OCI-LY7 (cell line): Measurements from ENCODE around the gene GLTP. TPM values are rescaled to one million over a fixed set of nuclear protein-coding genes. Genes with fewer than 3 reads are reported as not detected.

Experiments
- BruUV-seq: library from RNA; stranded (reverse); fragments of 400-500 nt; replicated peaks from 2 replicates; lab custom pipeline; 2021; lab: Mats Ljungman, UMichigan
- CTCF ChIA-PET: fragments of 300-600 bp; sonication (Branson Sonifier 250); formaldehyde crosslinking; loops from one replicate; lab custom pipeline; 2022; ENCODE audit warnings: antibody characterized with exemption; ENCODE audit not compliant: unreplicated experiment; lab: Charles Lee
- POLR2A ChIA-PET: fragments of 300-600 bp; sonication (Branson Sonifier 250); formaldehyde crosslinking; loops from one replicate; lab custom pipeline; 2022; ENCODE audit warnings: antibody characterized with exemption; lab: Charles Lee
- DNase-seq: peaks from one replicate; pipeline ENCODE4 v3.0.0-alpha.2; 2015; ENCODE audit warnings: low spot score
- H2AFZ ChIP-seq: fragments of 200-600 bp; sonication (generic), shearing (Covaris generic); 2 replicates; pipeline ENCODE4 v1.6.1; 2014; ENCODE audit warnings: mild to moderate bottlenecking, antibody characterized with exemption, low read length, moderate library complexity
- H3K27ac ChIP-seq: fragments of 200-600 bp; sonication (generic); 2 replicates; pipeline ENCODE4 v1.5.1; 2014; ENCODE audit warnings: mixed run types, low read depth, mild to moderate bottlenecking, moderate library complexity, low read length, inconsistent platforms; ENCODE audit not compliant: poor library complexity, severe bottlenecking
- H3K36me3 ChIP-seq: fragments of 200-600 bp; sonication (generic); 2 replicates; pipeline ENCODE4 v1.6.1; 2014; ENCODE audit warnings: mild to moderate bottlenecking, antibody characterized with exemption, low read length, moderate library complexity, mixed read lengths; ENCODE audit not compliant: insufficient read depth
- H3K4me1 ChIP-seq: fragments of 200-600 bp; sonication (generic); 2 replicates; pipeline ENCODE4 v1.5.1; 2014; ENCODE audit warnings: mild to moderate bottlenecking, low read length; ENCODE audit not compliant: insufficient read depth, poor library complexity, severe bottlenecking
- H3K4me2 ChIP-seq: fragments of 200-600 bp; sonication (generic); 2 replicates; pipeline ENCODE4 v1.6.1; 2014; ENCODE audit warnings: mild to moderate bottlenecking, low read length
- H3K4me3 ChIP-seq: fragments of 200-600 bp; sonication (generic); 2 replicates; pipeline ENCODE4 v1.5.1; 2014; ENCODE audit warnings: mild to moderate bottlenecking, low read depth, low read length; ENCODE audit not compliant: poor library complexity, severe bottlenecking
- H3K79me2 ChIP-seq: fragments of 200-600 bp; sonication (generic); 2 replicates; pipeline ENCODE4 v1.6.1; 2016; ENCODE audit warnings: low read depth, mild to moderate bottlenecking, low read length, moderate library complexity, mixed read lengths; ENCODE audit not compliant: insufficient read depth
- H3K9me2 ChIP-seq: fragments of 200-600 bp; sonication (generic); 2 replicates; pipeline ENCODE4 v1.6.1; 2016; ENCODE audit warnings: mild to moderate bottlenecking, low read length, mixed read lengths; ENCODE audit not compliant: insufficient read depth
- H3K9me3 ChIP-seq: fragments of 200-600 bp; sonication (generic); 2 replicates; pipeline ENCODE4 v1.6.1; 2014; ENCODE audit warnings: mild to moderate bottlenecking, mixed run types, low read length, mixed read lengths
- H4K20me1 ChIP-seq: fragments of 200-600 bp; sonication (generic); 2 replicates; pipeline ENCODE4 v1.6.1; 2014; ENCODE audit warnings: mild to moderate bottlenecking, antibody characterized with exemption, low read length, moderate library complexity, mixed read lengths; ENCODE audit not compliant: insufficient read depth
- EZH2phosphoT487 ChIP-seq: fragments of 200-600 bp; sonication (generic); IDR thresholded peaks from 2 replicates; pipeline ENCODE4 v1.6.1; 2018; ENCODE audit warnings: low read depth, borderline replicate concordance, mild to moderate bottlenecking, mixed run types, antibody characterized with exemption, low read length, moderate library complexity, mixed read lengths
- intact Hi-C: fragments of 100-400 bp; cut with micrococcal nuclease; formaldehyde crosslinking; loops from one replicate; pipeline ENCODE4 v1.10.0; 2022; ENCODE audit not compliant: unreplicated experiment
- total RNA-seq, 2 experiments: library from RNA; depleted of rRNA in 1 of 2; stranded (reverse); fragments of >200 nt in 1 of 2; shearing (Covaris generic) in 1 of 2; gene quantifications; 2 replicates each; pipeline ENCODE4 v1.2.3, GENCODE V29; 2014 to 2022
- TF ChIP-seq, protein P1 (sequence below): fragments of 200-600 bp; sonication (generic); conservative IDR thresholded peaks from 2 replicates; pipeline ENCODE4 v1.5.1; 2014; ENCODE audit warnings: mild to moderate bottlenecking, antibody characterized with exemption, low read length, moderate library complexity, mixed read lengths

Gene GLTP
- total RNA-seq, 2 experiments from 2014 or later, result 24.0 to 27.3 TPM

DNA sequence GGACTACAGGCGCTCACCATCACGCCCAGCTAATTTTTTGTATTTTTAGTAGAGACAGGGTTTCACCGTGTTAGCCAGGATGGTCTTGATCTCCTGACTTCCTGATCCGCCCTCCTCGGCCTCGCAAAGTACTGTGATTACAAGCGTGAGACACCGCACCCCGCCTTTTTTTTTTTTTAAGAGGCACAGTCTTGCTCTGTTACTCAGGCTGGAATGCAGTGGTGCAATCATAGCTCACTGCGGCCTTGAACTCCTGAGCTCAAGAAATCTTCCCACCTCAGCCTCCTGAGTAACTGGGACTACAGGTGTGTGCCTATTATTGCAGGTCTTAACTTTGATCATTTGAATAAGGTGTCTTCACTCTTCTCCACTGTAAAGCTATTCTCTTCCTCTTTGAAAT is 5.3 kb upstream of the GLTP start:
- Histone ChIP-seq H3K36me3 (no peaks in the 10 kb centered on the region), H3K79me2 (no peaks in the 10 kb centered on the region), H4K20me1 (no peaks in the 10 kb centered on the region), H3K4me1 (peaks cover 33% of the 10 kb centered on the region), H3K9me2 (no peaks in the 10 kb centered on the region), H3K9me3 (no peaks in the 10 kb centered on the region), H3K4me3 (no peak overlapping the region), H2AFZ (no peak overlapping the region), H3K4me2 (no peak overlapping the region), H3K27ac (no peak overlapping the region)
- no TSS peak for BruUV-seq
- TF ChIP-seq, protein P1, sequence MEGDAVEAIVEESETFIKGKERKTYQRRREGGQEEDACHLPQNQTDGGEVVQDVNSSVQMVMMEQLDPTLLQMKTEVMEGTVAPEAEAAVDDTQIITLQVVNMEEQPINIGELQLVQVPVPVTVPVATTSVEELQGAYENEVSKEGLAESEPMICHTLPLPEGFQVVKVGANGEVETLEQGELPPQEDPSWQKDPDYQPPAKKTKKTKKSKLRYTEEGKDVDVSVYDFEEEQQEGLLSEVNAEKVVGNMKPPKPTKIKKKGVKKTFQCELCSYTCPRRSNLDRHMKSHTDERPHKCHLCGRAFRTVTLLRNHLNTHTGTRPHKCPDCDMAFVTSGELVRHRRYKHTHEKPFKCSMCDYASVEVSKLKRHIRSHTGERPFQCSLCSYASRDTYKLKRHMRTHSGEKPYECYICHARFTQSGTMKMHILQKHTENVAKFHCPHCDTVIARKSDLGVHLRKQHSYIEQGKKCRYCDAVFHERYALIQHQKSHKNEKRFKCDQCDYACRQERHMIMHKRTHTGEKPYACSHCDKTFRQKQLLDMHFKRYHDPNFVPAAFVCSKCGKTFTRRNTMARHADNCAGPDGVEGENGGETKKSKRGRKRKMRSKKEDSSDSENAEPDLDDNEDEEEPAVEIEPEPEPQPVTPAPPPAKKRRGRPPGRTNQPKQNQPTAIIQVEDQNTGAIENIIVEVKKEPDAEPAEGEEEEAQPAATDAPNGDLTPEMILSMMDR, result no peak
- no peak for TF ChIP-seq EZH2phosphoT487
- intact Hi-C loops, result no loop called here
- POLR2A ChIA-PET, result no interaction called here
- no peak for DNase-seq
- CTCF ChIA-PET, result no interaction called here

DNA sequence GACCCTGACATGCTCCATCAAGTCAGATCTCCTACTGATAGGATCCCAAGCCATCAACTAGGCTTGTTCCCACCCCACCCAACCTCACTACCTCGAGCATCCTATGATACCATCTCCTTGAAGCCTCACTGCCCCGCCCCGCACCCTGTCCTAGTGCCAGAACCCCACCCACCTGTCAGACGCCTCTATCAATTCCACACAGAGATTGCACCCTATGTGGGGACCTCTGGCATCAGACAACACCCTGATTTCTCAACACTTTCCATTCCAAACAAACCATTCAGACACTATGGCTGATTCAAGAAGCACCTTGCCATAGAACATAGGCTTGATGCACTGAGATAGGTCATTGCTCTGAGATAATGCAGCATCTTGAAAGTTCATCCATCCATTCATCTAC is 3.1 kb upstream of the GLTP start:
- no peaks in the 10 kb centered on the region for H3K9me2 ChIP-seq
- ChIA-PET POLR2A (no interaction called here), CTCF (no interaction called here)
- H3K36me3 ChIP-seq, result no peaks in the 10 kb centered on the region
- H4K20me1 ChIP-seq, result no peaks in the 10 kb centered on the region; the same call in 1 of the 2 replicates
- intact Hi-C loops, result no loop called here
- no TSS peak for BruUV-seq
- H3K9me3 ChIP-seq, result no peaks in the 10 kb centered on the region
- no peaks in the 10 kb centered on the region; the same call in 1 of the 2 replicates for H3K79me2 ChIP-seq
- no peak overlapping the region for H3K4me2 ChIP-seq
- H3K4me1 ChIP-seq, result peaks cover 30% of the 10 kb centered on the region
- no peak for DNase-seq
- H2AFZ ChIP-seq, result no peak overlapping the region
- H3K27ac ChIP-seq, result no peak overlapping the region
- H3K4me3 ChIP-seq, result no peak overlapping the region
- no peak for TF ChIP-seq EZH2phosphoT487
- TF ChIP-seq, protein P1, result no peak

DNA sequence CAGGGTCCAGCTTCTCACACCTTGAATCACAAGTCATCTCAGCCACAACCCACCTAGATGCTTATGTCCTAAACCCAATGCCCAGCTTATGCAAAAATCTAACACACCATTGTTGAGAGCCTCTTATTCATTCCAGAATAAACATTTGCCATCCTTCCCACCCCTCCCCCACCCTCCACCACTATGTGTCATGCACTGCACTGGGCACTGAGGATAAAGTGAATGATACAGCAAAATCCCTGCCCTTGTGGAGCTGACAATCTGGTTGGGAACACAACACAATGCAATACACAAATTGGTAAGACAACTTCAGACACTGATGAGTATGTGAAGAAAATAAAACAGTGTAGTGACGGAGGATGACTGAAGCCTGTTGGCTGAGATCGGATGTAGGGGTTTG is 1.4 kb upstream of the GLTP start:
- POLR2A ChIA-PET, result no interaction called here
- CTCF ChIA-PET, result interaction anchor here (1.0 kb wide), 1 partner anchor 36 kb away, joined by 3 read pairs; no protein-coding TSS in a partner anchor
- no TSS peak for BruUV-seq

More for the DNA sequence above, 1.4 kb upstream of the GLTP start:
- no peaks in the 10 kb centered on the region for H3K9me2 ChIP-seq
- intact Hi-C loops, result no loop called here
- H3K9me3 ChIP-seq, result no peaks in the 10 kb centered on the region
- peaks cover 27% of the 10 kb centered on the region for H3K4me1 ChIP-seq
- H3K79me2 ChIP-seq, result no peaks in the 10 kb centered on the region; the same call in 1 of the 2 replicates
- H4K20me1 ChIP-seq, result no peaks in the 10 kb centered on the region; the same call in 1 of the 2 replicates
- H3K4me3 ChIP-seq, result no peak overlapping the region
- no peak overlapping the region for H3K4me2 ChIP-seq
- no peak overlapping the region for H2AFZ ChIP-seq
- H3K36me3 ChIP-seq, result no peaks in the 10 kb centered on the region
- no peak overlapping the region for H3K27ac ChIP-seq
- DNase-seq, result no peak
- no peak for TF ChIP-seq EZH2phosphoT487
